Loucy (cell line): ENCODE measurements around the gene POPDC3.

Experiments
- EZH2phosphoT487 ChIP-seq: fragments of 200-600 bp; IDR thresholded peaks from 2 replicates; pipeline ENCODE4 v1.6.1; 2018; ENCODE audit warnings: antibody characterized with exemption, mild to moderate bottlenecking, moderate library complexity, borderline replicate concordance
- TF ChIP-seq, protein P1 (sequence below): fragments of 200-600 bp; sonication (generic); conservative IDR thresholded peaks from 2 replicates; pipeline ENCODE4 v1.5.1; 2014; ENCODE audit warnings: mild to moderate bottlenecking, antibody characterized with exemption, low read length

DNA sequence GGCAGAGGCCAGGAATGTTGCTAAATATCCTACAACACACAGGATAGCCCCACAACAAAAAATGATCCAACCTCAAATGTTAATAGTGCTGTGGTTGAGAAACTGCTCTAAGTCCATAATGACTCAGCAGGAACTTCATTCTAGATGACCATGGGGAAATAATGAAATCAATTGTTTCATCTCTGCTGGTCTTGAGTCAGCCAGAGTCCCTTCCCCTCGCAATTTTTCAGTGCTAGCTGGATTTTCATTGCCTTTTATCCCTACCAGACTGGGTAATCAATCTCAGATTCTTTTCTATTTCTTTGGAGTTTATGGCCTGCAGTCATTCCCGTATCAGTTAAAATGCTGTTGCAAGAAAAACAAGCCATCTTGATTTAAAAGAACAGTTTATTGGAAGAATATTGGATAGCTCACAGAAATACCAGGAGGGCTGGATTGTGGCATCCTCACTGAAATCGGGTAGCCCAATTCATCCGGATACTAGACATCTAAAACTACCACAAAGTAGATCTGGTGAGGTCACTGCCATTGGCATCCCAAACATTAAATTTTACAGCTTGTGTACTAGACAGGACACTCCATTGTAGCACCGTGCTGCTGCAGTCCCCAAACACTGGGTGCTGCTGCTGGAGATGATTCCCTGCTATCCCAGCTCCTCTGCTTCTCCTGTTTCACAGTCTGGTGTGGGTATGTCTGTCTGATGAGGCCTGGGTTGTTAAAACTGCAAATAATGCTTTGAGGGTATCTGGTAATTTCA lies 30.3 kb upstream of the POPDC3 start:
- TF ChIP-seq, protein P1, sequence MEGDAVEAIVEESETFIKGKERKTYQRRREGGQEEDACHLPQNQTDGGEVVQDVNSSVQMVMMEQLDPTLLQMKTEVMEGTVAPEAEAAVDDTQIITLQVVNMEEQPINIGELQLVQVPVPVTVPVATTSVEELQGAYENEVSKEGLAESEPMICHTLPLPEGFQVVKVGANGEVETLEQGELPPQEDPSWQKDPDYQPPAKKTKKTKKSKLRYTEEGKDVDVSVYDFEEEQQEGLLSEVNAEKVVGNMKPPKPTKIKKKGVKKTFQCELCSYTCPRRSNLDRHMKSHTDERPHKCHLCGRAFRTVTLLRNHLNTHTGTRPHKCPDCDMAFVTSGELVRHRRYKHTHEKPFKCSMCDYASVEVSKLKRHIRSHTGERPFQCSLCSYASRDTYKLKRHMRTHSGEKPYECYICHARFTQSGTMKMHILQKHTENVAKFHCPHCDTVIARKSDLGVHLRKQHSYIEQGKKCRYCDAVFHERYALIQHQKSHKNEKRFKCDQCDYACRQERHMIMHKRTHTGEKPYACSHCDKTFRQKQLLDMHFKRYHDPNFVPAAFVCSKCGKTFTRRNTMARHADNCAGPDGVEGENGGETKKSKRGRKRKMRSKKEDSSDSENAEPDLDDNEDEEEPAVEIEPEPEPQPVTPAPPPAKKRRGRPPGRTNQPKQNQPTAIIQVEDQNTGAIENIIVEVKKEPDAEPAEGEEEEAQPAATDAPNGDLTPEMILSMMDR: no peak
- TF ChIP-seq EZH2phosphoT487: no peak
